Pancreas (tissue), 10 donors: ENCODE results near the gene SRGAP3. TPM values are rescaled to one million over a fixed set of nuclear protein-coding genes. Genes with fewer than 3 reads are reported as not detected.

ENCODE experiments used
- ATAC-seq, 4 donors: fragments of 200-7000 bp; cut with Tn5 transposase; one replicate each; pipeline versions ENCODE4 v1.8.0 to v1.9.1; 2020; ENCODE audit warnings: mild to moderate bottlenecking in 4 of 4, moderate library complexity in 4 of 4
- DNase-seq, 6 donors: peaks; one replicate each; pipeline ENCODE4 v3.0.0-alpha.2; 2020
- FAIRE-seq: peaks from 2 replicates; lab custom pipeline; 2012; peaks lifted over from hg19 to GRCh38; lab: Jason Lieb, UNC
- H3K27ac ChIP-seq, 4 donors: fragments of 200-600 bp; sonication (generic); 1 replicate in 3 of 4; 2 replicates in 1 of 4; pipeline versions ENCODE4 v1.5.0 to v1.8.0; 2020
- H3K27me3 ChIP-seq, 4 donors: fragments of 200-600 bp; one replicate each; pipeline ENCODE4 v1.8.0; 2021
- H3K36me3 ChIP-seq, 3 donors: fragments of 200-600 bp; sonication (generic) in 1 of 3; one replicate each; pipeline versions ENCODE4 v1.5.0 to v1.8.0; 2020 to 2021
- H3K4me1 ChIP-seq, 3 donors: fragments of 200-600 bp; one replicate each; pipeline ENCODE4 v1.8.0; 2021
- H3K4me3 ChIP-seq, 4 donors: fragments of 200-600 bp; sonication (generic) in 2 of 4; one replicate each; pipeline versions ENCODE4 v1.5.0 to v1.8.0; 2020 to 2021
- H3K9me3 ChIP-seq, 4 donors: fragments of 200-600 bp; one replicate each; pipeline ENCODE4 v1.8.0; 2021
- WGBS, 2 donors: extraction: QIAGEN DNeasy Blood & Tissue Kit; methylation state at CpG; one replicate each; pipeline ENCODE4 v1.1.7; 2013; 5-methylcytosine and 5-hydroxymethylcytosine counted together
- intact Hi-C, 3 donors: fragments of 100-400 bp; cut with DNase I; formaldehyde crosslinking; loops; one replicate each; pipeline versions ENCODE4 v1.11.1 to v1.14.2; 2022
- polyA plus RNA-seq, 2 donors: library from polyadenylated mRNA; stranded (reverse); fragments of 200-250 nt; gene quantifications; one replicate each; pipeline ENCODE4 v1.2.3, GENCODE V29; 2013
- total RNA-seq, 6 donors: library from RNA; stranded (reverse); fragmentation: NEBNext Ultra II Directional in 4 of 6; extraction: Animal tissue kit (Norgen Biotek cat#: 25700) in 4 of 6; gene quantifications; one replicate each; pipeline versions ENCODE4 v1.2.1 to v1.2.4, GENCODE V29; 2021 to 2023
- TF ChIP-seq, protein P1 (sequence below), 4 donors: fragments of 200-600 bp; sonication (generic) in 3 of 4; IDR thresholded peaks; one replicate each; pipeline versions ENCODE4 v1.5.0 to v1.8.0; 2021; ENCODE audit warnings: antibody characterized with exemption in 4 of 4
- donor health status: healthy with polysubstance abuse.
- donor health status: DM: no; HTN: no; CAD: no; lungs with moderate emphysema.
- donor health status: DM: no; HTN: no; CAD: no.
- donor health status: control.
- donor health status: control.
- donor health status: Bipolar disorder and iron deficiency.
- donor health status: DM: yes; HTN: yes; CAD: no.
- donor health status: DM: no; HTN: no; CAD: no.
- donor health status: DM: no; HTN: no; CAD: no.
- donor health status: DM: yes; HTN: yes; CAD: no.

The SRGAP3 gene
- total and polyA plus RNA-seq, 8 donors = 1.9 to 6.5 (median 3.0) TPM

DNA sequence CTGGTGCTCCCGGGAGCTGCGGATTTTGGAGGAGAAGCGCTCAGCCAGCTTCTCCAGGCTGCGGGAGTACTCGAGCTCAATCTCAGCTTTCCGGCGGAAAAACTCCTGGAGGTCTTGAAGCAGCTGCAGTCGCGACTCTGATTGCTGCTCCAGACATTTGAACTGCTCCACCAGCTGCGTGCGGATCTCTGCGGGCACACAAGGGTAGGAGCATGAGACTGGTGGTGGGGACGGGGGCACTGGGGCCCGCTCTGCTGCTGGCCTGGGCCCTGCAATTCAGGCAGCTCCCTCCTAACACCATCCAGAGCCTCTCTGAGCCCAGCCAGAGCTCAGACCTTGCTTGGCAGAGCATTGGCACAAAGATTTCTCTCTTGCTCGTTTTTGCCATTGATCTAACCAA, 124.7 kb downstream of the SRGAP3 start:
- intact Hi-C loops = no loop called here
- 87 to 90% methylated on average over 15 of the region's 15 CpGs for WGBS, 2 donors
- TF ChIP-seq, protein P1, sequence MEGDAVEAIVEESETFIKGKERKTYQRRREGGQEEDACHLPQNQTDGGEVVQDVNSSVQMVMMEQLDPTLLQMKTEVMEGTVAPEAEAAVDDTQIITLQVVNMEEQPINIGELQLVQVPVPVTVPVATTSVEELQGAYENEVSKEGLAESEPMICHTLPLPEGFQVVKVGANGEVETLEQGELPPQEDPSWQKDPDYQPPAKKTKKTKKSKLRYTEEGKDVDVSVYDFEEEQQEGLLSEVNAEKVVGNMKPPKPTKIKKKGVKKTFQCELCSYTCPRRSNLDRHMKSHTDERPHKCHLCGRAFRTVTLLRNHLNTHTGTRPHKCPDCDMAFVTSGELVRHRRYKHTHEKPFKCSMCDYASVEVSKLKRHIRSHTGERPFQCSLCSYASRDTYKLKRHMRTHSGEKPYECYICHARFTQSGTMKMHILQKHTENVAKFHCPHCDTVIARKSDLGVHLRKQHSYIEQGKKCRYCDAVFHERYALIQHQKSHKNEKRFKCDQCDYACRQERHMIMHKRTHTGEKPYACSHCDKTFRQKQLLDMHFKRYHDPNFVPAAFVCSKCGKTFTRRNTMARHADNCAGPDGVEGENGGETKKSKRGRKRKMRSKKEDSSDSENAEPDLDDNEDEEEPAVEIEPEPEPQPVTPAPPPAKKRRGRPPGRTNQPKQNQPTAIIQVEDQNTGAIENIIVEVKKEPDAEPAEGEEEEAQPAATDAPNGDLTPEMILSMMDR (IDR thresholded peaks at IDR 0.05) = no peak
- no peak overlapping the region for H3K4me3 ChIP-seq
- no peaks in the 10 kb centered on the region for H3K4me1 ChIP-seq
- no peaks in the 10 kb centered on the region for H3K36me3 ChIP-seq
- no peaks in the 10 kb centered on the region for H3K9me3 ChIP-seq
- FAIRE-seq = no peak
- no peak overlapping the region for H3K27ac ChIP-seq
- ATAC-seq = no peak
- no peaks in the 10 kb centered on the region for H3K27me3 ChIP-seq
- no peak for DNase-seq

DNA sequence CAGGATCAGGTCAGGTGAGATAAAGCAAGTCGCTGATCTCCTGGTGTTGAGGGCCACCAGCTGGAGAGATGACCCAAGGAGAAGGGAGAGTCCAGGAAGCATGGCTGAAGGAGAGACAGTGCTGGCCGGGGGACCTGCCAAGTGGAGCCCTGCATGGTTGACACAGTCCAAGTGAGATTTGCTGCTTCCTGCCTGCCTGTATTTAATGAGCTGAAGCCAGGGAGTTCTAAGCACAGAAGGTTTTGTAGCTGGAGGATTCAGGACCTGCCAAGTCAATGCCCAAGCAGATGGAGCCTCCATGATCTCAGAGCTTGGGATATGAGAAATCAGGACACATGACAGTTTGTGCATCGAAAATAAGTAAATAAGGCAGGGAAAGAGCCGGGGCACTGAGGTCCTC, 125.6 kb downstream of the SRGAP3 start:
- H3K4me3 ChIP-seq = no peak overlapping the region
- TF ChIP-seq, protein P1 (IDR thresholded peaks at IDR 0.05) = no peak
- ATAC-seq = no peak
- FAIRE-seq = no peak
- H3K27me3 ChIP-seq = no peaks in the 10 kb centered on the region
- H3K4me1 ChIP-seq = no peaks in the 10 kb centered on the region
- 80 to 90% methylated on average over 4 of the region's 4 CpGs for WGBS, 2 donors
- DNase-seq = no peak
- intact Hi-C loops = no loop called here
- no peak overlapping the region for H3K27ac ChIP-seq
- H3K36me3 ChIP-seq = no peaks in the 10 kb centered on the region
- no peaks in the 10 kb centered on the region for H3K9me3 ChIP-seq

DNA sequence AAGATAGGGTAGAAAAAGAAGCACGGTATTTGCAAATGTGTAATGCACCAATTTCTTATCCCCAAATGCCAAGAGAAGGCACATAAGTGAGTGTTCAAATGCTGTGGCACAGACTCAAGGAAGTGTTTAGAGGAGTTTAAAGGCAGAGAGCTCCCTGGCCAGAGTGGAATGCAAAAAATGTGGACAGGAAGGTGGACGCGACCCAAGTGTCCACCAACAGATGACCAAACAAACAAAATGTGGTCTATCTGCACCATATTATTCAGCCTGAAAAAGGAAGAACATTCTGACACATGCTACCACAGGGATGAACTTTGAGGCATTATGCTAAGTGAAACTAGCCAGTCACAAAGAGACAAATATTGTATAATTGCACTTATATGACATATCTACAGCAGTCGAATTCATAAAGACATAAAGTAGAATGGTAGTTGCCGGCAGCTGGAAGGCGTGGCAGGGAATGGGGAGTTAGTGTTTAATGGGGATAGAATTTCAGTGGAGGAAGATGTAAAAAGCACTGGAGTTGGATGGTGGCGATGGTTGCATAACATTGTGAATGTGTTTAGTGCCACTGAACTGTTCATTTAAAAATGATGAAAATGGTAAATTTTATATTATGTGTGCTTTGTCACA, 126.6 kb downstream of the SRGAP3 start:
- Histone ChIP-seq H3K27me3 (no peaks in the 10 kb centered on the region), H3K27ac (no peak overlapping the region), H3K4me3 (no peak overlapping the region), H3K36me3 (no peaks in the 10 kb centered on the region), H3K9me3 (no peaks in the 10 kb centered on the region), H3K4me1 (no peaks in the 10 kb centered on the region)
- DNase-seq (no peak), ATAC-seq (no peak), FAIRE-seq (no peak)
- intact Hi-C loops = no loop called here
- TF ChIP-seq, protein P1 (IDR thresholded peaks at IDR 0.05) = no peak
- WGBS, 2 donors = 63 to 71% methylated on average over 7 of the region's 7 CpGs

DNA sequence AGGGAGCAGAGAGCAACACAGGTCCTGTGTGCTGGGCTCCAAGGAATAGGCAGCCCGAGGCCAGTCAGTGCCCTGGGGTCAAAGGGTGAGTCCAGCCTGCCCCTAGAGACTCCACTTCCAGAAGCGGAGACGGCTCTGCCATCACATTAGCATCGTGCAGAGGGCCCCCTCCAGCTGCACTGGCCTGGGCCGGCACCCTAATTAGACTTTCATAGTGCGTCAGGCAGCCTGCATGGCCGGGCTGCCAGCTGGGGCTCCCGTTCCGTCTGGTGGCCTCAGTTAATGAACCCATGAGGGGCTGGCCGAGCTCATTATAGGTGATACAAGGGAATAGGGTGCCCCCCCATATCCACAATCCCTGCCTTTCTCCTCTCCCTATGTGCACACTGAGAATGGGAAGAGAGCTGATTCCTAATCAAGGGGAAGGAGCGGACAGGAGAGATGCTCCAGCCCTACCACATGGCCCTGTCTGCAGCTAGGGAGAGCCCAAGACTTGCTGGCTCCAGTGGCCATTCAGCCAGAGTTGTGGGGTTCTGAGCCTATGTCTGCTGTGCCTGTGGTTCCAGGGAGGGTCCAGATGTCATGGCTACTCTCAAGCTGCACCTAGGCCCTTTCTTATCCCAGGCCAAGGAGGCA, 128.0 kb downstream of the SRGAP3 start:
- Histone ChIP-seq H3K36me3 (no peaks in the 10 kb centered on the region), H3K9me3 (no peaks in the 10 kb centered on the region), H3K4me3 (no peak overlapping the region), H3K4me1 (no peaks in the 10 kb centered on the region), H3K27ac (no peak overlapping the region), H3K27me3 (no peaks in the 10 kb centered on the region)
- TF ChIP-seq, protein P1 (IDR thresholded peaks at IDR 0.05) = no peak
- DNase-seq = no peak
- intact Hi-C loops = no loop called here
- FAIRE-seq = no peak
- ATAC-seq = no peak
- 79 to 83% methylated on average over 11 of the region's 11 CpGs for WGBS, 2 donors

- Histone ChIP-seq H3K27ac (no peak overlapping the region), H3K4me1 (no peaks in the 10 kb centered on the region), H3K9me3 (no peaks in the 10 kb centered on the region), H3K27me3 (no peaks in the 10 kb centered on the region), H3K4me3 (no peak overlapping the region), H3K36me3 (no peaks in the 10 kb centered on the region)
- TF ChIP-seq, protein P1 (IDR thresholded peaks at IDR 0.05) = no peak
- FAIRE-seq = no peak
- intact Hi-C loops = no loop called here
- ATAC-seq = no peak
- 74 to 84% methylated on average over 4 of the region's 4 CpGs for WGBS, 2 donors
- DNase-seq = no peak
These were observed 130.1 kb downstream of the SRGAP3 start for GRCh38 chr3:9119331-9119730.
